ENCODE data around the gene DTD1.

DNA sequence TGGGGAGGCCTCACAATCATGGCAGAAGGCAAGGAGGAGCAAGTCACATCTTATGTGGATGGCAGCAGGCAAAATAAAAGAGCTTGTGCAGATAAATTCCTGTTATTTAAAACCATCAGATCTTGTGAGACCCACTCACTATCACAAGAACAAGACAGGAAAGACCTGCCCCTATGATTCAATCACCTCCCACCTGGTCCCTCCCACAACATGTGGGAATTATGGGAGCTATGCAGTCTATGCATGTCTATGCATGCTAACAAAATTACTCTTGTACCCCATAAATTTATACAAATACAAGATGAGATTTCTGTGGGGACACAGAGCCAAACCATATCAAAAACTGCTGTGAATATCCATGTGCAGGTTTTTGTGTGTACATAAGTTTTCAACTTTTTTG lies 200.2 kb downstream of the DTD1 start:
- TF ChIP-seq, protein P1, sequence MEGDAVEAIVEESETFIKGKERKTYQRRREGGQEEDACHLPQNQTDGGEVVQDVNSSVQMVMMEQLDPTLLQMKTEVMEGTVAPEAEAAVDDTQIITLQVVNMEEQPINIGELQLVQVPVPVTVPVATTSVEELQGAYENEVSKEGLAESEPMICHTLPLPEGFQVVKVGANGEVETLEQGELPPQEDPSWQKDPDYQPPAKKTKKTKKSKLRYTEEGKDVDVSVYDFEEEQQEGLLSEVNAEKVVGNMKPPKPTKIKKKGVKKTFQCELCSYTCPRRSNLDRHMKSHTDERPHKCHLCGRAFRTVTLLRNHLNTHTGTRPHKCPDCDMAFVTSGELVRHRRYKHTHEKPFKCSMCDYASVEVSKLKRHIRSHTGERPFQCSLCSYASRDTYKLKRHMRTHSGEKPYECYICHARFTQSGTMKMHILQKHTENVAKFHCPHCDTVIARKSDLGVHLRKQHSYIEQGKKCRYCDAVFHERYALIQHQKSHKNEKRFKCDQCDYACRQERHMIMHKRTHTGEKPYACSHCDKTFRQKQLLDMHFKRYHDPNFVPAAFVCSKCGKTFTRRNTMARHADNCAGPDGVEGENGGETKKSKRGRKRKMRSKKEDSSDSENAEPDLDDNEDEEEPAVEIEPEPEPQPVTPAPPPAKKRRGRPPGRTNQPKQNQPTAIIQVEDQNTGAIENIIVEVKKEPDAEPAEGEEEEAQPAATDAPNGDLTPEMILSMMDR (IDR thresholded peaks at IDR 0.05): no peak
- no peak for TF ChIP-seq POLR2A (IDR thresholded peaks at IDR 0.05)

Measured in upper lobe of left lung (tissue), 4 donors.